Retinal pigment epithelial cell (primary cell): ENCODE measurements around the gene RASAL2.
A peak's percentile ranks its signal among the peaks of the same experiment; 100 is the strongest.

Source experiments
- DNase-seq: peaks from one replicate; pipeline ENCODE4 v3.0.0-alpha.2; 2010; ENCODE audit warnings: low read depth
- H3K4me3 ChIP-seq: 2 replicates; pipeline ENCODE4 v1.5.1; 2011; ENCODE audit warnings: mild to moderate bottlenecking, low read length, control low read depth, moderate library complexity
- CTCF ChIP-seq: conservative IDR thresholded peaks from 2 replicates; pipeline ENCODE4 v1.5.1; 2011; ENCODE audit warnings: low read depth, low read length, control low read depth, inconsistent platforms

RASAL2 gene

DNA sequence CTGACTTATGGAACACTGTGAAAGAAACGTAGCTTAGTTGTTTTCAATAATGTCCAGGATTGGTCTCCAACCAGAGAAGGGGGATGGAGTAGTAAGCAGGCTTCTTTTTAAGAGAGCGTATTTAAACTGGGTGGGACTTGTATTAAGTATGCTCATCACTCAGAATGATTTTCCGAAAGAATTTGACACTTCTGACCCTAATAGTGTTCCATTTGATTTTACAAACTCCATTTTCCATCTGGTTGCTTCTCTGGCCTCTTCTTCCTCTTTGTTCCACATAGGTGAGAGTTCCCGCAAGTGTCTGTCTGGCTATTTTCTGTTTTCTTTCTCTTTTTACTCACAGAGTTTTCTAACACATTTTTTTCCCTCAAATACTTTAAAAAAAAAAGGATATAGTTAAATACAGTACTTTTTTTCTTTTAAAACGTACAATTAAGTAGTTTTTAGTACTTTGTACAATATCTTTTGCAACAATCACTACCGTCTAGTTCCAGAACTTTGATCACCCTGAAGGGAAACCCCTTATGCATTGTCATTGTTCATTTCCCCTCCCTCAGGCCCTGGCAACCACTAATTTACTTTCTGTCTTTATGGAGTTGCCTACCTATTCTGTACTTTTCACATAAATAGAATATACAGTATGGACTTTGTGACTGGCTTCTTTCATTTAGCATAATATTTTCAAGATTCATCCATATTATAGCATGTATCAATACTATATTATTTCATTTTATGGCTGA, 67.0 kb downstream of the RASAL2 start:
- TF ChIP-seq CTCF, result no peak
- no peak for DNase-seq
- no peak overlapping the region for H3K4me3 ChIP-seq

GRCh38 chr1:178161516-178161915, 67.6 kb downstream of the RASAL2 start:
- TF ChIP-seq CTCF, result no peak
- no peak overlapping the region for H3K4me3 ChIP-seq
- DNase-seq, result no peak

DNA sequence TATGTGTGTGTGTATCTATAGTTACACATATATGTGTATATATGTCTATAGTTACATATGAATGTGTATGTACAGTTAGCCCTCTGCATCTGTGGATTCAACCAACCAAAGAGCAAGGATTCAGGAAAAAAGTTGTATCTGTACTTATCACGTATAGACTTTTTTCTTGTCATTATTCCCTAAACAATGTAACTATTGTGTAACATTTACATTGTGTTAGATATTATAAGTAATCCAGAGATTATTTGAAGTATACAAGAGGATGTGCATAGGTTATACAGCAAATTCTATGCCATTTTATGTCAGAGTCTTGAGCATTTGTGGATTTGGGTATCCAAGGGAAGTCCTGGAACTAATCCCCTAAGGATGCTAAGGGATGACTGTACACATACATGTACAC, 71.3 kb downstream of the RASAL2 start:
- TF ChIP-seq CTCF, result no peak
- no peak for DNase-seq
- H3K4me3 ChIP-seq, result no peak overlapping the region

GRCh38 chr1:178166429-178167024, 72.6 kb downstream of the RASAL2 start:
- no peak overlapping the region for H3K4me3 ChIP-seq
- no peak for TF ChIP-seq CTCF
- DNase-seq, result no peak

DNA sequence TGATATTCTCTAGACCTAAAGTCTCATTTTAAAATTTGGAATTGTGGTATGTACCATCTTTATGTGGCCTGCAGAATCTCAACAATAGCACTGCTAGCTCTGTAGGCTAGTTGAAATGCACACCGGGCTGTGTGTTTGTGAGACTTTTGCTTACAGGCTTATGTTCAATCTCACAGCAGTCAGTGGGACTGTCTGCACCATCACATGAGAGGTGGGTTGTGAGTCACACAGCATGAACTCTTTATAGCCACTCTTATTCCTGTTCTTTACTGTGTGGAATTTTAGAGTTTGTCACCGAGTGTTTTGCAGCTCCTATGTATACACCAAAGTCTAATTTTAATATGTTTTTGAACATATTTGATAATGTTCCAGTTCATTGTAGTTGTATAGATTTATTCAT, 74.6 kb downstream of the RASAL2 start:
- no peak for TF ChIP-seq CTCF
- no peak overlapping the region for H3K4me3 ChIP-seq
- peak; percentile 86 for DNase-seq

- no peak overlapping the region for H3K4me3 ChIP-seq
- no peak for TF ChIP-seq CTCF
- DNase-seq, result no peak
Observed at GRCh38 chr1:178169649-178170048, 75.7 kb downstream of the RASAL2 start.

GRCh38 chr1:178172939-178173338, 79.0 kb downstream of the RASAL2 start:
- no peak for TF ChIP-seq CTCF
- DNase-seq, result no peak
- no peak overlapping the region for H3K4me3 ChIP-seq
